Ureter (tissue), 1 donor: Measurements from ENCODE around the gene MARF1. TPM values are rescaled to one million over a fixed set of nuclear protein-coding genes. Genes with fewer than 3 reads are reported as not detected.
A peak's percentile ranks its signal among the peaks of the same experiment; 100 is the strongest.
"Not testable (repeated sequence)": the region's sequence is repeated elsewhere in the genome, so short reads cannot be mapped to it uniquely, and the experiment has no call there.

Source experiments
- DNase-seq: peaks from one replicate; pipeline ENCODE4 v3.0.0-alpha.2; 2020; ENCODE audit warnings: low spot score
- total RNA-seq: library from RNA; stranded (reverse); gene quantifications from one replicate; pipeline ENCODE4 v1.2.4, GENCODE V29; 2023
- donor health status: DM: yes; HTN: yes; CAD: no.

Gene MARF1
- total RNA-seq: 98.3 TPM

- peak; percentile 99 for DNase-seq
Measured at GRCh38 chr16:15643048-15643945, at the start of gene MARF1. TSS of gene MARF1 (minus strand) at chr16:15643154. CDS start at chr16:15639233, 3,921 bp downstream.

- DNase-seq: not testable (repeated sequence)
Measured at GRCh38 chr16:15692508-15692907, 49.6 kb upstream of the MARF1 start.

- DNase-seq: no peak
Measured at GRCh38 chr16:15691046-15691445, 48.1 kb upstream of the MARF1 start.

GRCh38 chr16:15690296-15690695 lies 47.3 kb upstream of the MARF1 start:
- DNase-seq: no peak

GRCh38 chr16:15689290-15689689 lies 46.3 kb upstream of the MARF1 start:
- DNase-seq: no peak

- DNase-seq: no peak
Measured at GRCh38 chr16:15686287-15686686, 43.3 kb upstream of the MARF1 start.

- DNase-seq: no peak
Measured at GRCh38 chr16:15682105-15682570, 39.2 kb upstream of the MARF1 start.

GRCh38 chr16:15677447-15677846 lies 34.5 kb upstream of the MARF1 start:
- DNase-seq: no peak

GRCh38 chr16:15676506-15676905 lies 33.6 kb upstream of the MARF1 start:
- no peak for DNase-seq

GRCh38 chr16:15674571-15674970 lies 31.6 kb upstream of the MARF1 start:
- no peak for DNase-seq

GRCh38 chr16:15672514-15673167 lies 29.7 kb upstream of the MARF1 start:
- peak; percentile 91 for DNase-seq

- not testable (repeated sequence) for DNase-seq
Measured at GRCh38 chr16:15672127-15672513, 29.2 kb upstream of the MARF1 start.

- no peak for DNase-seq
Measured at GRCh38 chr16:15671530-15672117, 28.7 kb upstream of the MARF1 start.

GRCh38 chr16:15667091-15667742 lies 24.3 kb upstream of the MARF1 start:
- DNase-seq: no peak

GRCh38 chr16:15665107-15665506 lies 22.2 kb upstream of the MARF1 start:
- DNase-seq: no peak

GRCh38 chr16:15660203-15660601 lies 17.2 kb upstream of the MARF1 start:
- no peak for DNase-seq

- no peak for DNase-seq
Measured at GRCh38 chr16:15658556-15658955, 15.6 kb upstream of the MARF1 start.

GRCh38 chr16:15658149-15658548 lies 15.2 kb upstream of the MARF1 start:
- no peak for DNase-seq

- not testable (repeated sequence) for DNase-seq
Measured at GRCh38 chr16:15655561-15655960, 12.6 kb upstream of the MARF1 start.

GRCh38 chr16:15654591-15654990 lies 11.6 kb upstream of the MARF1 start:
- DNase-seq: no peak

- DNase-seq: no peak
Measured at GRCh38 chr16:15653227-15653626, 10.3 kb upstream of the MARF1 start.
